IMR-90 (cell line): ENCODE data around the gene BACH1. TPM values are rescaled to one million over a fixed set of nuclear protein-coding genes. Genes with fewer than 3 reads are reported as not detected.

Source experiments
- ATAC-seq: fragments of 200-7000 bp; cut with Tn5 transposase; 2 replicates; pipeline ENCODE4 v1.9.1; 2020; ENCODE audit warnings: low read depth, mild to moderate bottlenecking, moderate library complexity
- BruUV-seq: library from RNA; stranded (reverse); fragments of 400-500 nt; replicated peaks from 2 replicates; lab custom pipeline; 2021; lab: Mats Ljungman, UMichigan
- CTCF ChIA-PET: fragments of 300-600 bp; formaldehyde crosslinking; extraction: SDS; loops from one replicate; lab custom pipeline; 2021; ENCODE audit warnings: antibody characterized with exemption; lab: Yijun Ruan, JAX
- POLR2A ChIA-PET: fragments of 300-600 bp; sonication (Branson Sonifier 250); formaldehyde crosslinking; loops from one replicate; lab custom pipeline; 2022; ENCODE audit warnings: antibody characterized with exemption; ENCODE audit not compliant: unreplicated experiment; lab: Charles Lee
- DNase-seq: peaks from one replicate; pipeline ENCODE4 v3.0.0; 2013
- H2AFZ ChIP-seq: replicated peaks from 2 replicates; pipeline ENCODE3; 2013; ENCODE audit warnings: low read length, mild to moderate bottlenecking; ENCODE audit not compliant: poor library complexity
- H2AK5ac ChIP-seq: 2 replicates; pipeline ENCODE4 v1.6.1; 2013; ENCODE audit warnings: low read depth, low read length, inconsistent platforms
- H2AK9ac ChIP-seq: replicated peaks from 2 replicates; pipeline ENCODE3; 2013; ENCODE audit warnings: mild to moderate bottlenecking, low read depth, low read length, moderate library complexity; ENCODE audit not compliant: poor library complexity
- H2BK120ac ChIP-seq: 2 replicates; pipeline ENCODE4 v1.6.1; 2013; ENCODE audit warnings: low read depth, low read length, inconsistent platforms
- H2BK15ac ChIP-seq: 3 replicates; pipeline ENCODE4 v1.6.1; 2013; ENCODE audit warnings: low read depth, low read length, inconsistent platforms
- H2BK20ac ChIP-seq: 2 replicates; pipeline ENCODE4 v1.6.1; 2013; ENCODE audit warnings: low read depth, mild to moderate bottlenecking, inconsistent platforms, low read length, moderate library complexity
- H2BK5ac ChIP-seq: 2 replicates; pipeline ENCODE4 v1.6.1; 2013; ENCODE audit warnings: mild to moderate bottlenecking, low read depth, low read length, inconsistent platforms; ENCODE audit not compliant: poor library complexity, severe bottlenecking
- H3K14ac ChIP-seq: replicated peaks from 2 replicates; pipeline ENCODE4 v1.6.1; 2013; ENCODE audit warnings: low read depth, low read length, inconsistent platforms
- H3K18ac ChIP-seq: 2 replicates; pipeline ENCODE4 v1.6.1; 2013; ENCODE audit warnings: low read depth, low read length, control low read depth
- H3K23ac ChIP-seq: 2 replicates; pipeline ENCODE4 v1.6.1; 2013; ENCODE audit warnings: low read depth, low read length, inconsistent platforms
- H3K27ac ChIP-seq: 2 replicates; pipeline ENCODE4 v1.5.1; 2013; ENCODE audit warnings: mild to moderate bottlenecking, control low read depth, low read length; ENCODE audit not compliant: insufficient read depth
- H3K27me3 ChIP-seq: 2 replicates; pipeline ENCODE4 v1.6.1; 2013; ENCODE audit warnings: low read length; ENCODE audit not compliant: control insufficient read depth, insufficient read depth
- H3K36me3 ChIP-seq: 2 replicates; pipeline ENCODE4 v1.6.1; 2013; ENCODE audit warnings: low read length, mixed read lengths; ENCODE audit not compliant: control insufficient read depth, insufficient read depth
- H3K4ac ChIP-seq: 2 replicates; pipeline ENCODE4 v1.6.1; 2013; ENCODE audit warnings: low read depth, low read length, inconsistent platforms
- H3K4me1 ChIP-seq: 2 replicates; pipeline ENCODE4 v1.6.1; 2013; ENCODE audit warnings: low read length, mixed read lengths; ENCODE audit not compliant: control insufficient read depth, insufficient read depth
- H3K4me2 ChIP-seq: 2 replicates; pipeline ENCODE4 v1.6.1; 2013; ENCODE audit warnings: low read depth, mild to moderate bottlenecking, control low read depth, low read length, moderate library complexity
- H3K4me3 ChIP-seq: 2 replicates; pipeline ENCODE4 v1.5.1; 2013; ENCODE audit warnings: low read depth, mild to moderate bottlenecking, control low read depth, low read length, moderate library complexity; ENCODE audit not compliant: insufficient read depth
- H3K56ac ChIP-seq: 2 replicates; pipeline ENCODE4 v1.6.1; 2013; ENCODE audit warnings: low read length, inconsistent platforms; ENCODE audit not compliant: insufficient read depth; ENCODE audit errors: extremely low read depth
- H3K79me1 ChIP-seq, 2 experiments: 2 replicates each; pipeline ENCODE4 v1.6.1; 2013; ENCODE audit warnings: low read length in 2 of 2, inconsistent platforms in 1 of 2, low read depth in 1 of 2
- H3K9ac ChIP-seq: 2 replicates; pipeline ENCODE4 v1.6.1; 2013; ENCODE audit warnings: low read depth, low read length, control low read depth
- H3K9me1 ChIP-seq: 2 replicates; pipeline ENCODE4 v1.6.1; 2013; ENCODE audit warnings: low read length, inconsistent platforms; ENCODE audit not compliant: insufficient read depth
- H3K9me3 ChIP-seq: 2 replicates; pipeline ENCODE4 v1.6.1; 2013; ENCODE audit warnings: low read length; ENCODE audit not compliant: control insufficient read depth, insufficient read depth
- H4K20me1 ChIP-seq: 2 replicates; pipeline ENCODE4 v1.6.1; 2013; ENCODE audit warnings: low read length, inconsistent platforms; ENCODE audit not compliant: insufficient read depth
- H4K5ac ChIP-seq: 2 replicates; pipeline ENCODE4 v1.6.1; 2013; ENCODE audit warnings: mild to moderate bottlenecking, low read depth, low read length, control low read depth
- H4K8ac ChIP-seq, 2 experiments: 2 replicates each; pipeline ENCODE4 v1.6.1; 2013; ENCODE audit warnings: low read depth in 2 of 2, low read length in 2 of 2, control low read depth in 1 of 2, inconsistent platforms in 1 of 2
- H4K91ac ChIP-seq: 2 replicates; pipeline ENCODE4 v1.6.1; 2013; ENCODE audit warnings: low read depth, low read length, inconsistent platforms; ENCODE audit not compliant: insufficient read depth
- BHLHE40 ChIP-seq: fragments of 150-350 bp; IDR thresholded peaks from 2 replicates; pipeline ENCODE4 v1.6.1; 2016; ENCODE audit warnings: mild to moderate bottlenecking, low read depth, low read length
- CEBPB ChIP-seq: IDR thresholded peaks from 2 replicates; pipeline ENCODE4 v1.6.1; 2012; ENCODE audit warnings: low read depth, low read length, improper control_type of control experiment
- CHD1 ChIP-seq: IDR thresholded peaks from 2 replicates; pipeline ENCODE4 v1.6.1; 2012; ENCODE audit warnings: low read depth, low read length, improper control_type of control experiment
- FOS ChIP-seq: fragments of 150-350 bp; IDR thresholded peaks from 2 replicates; pipeline ENCODE4 v1.6.1; 2016; ENCODE audit warnings: low read depth, low read length
- MAFK ChIP-seq: IDR thresholded peaks from 2 replicates; pipeline ENCODE4 v1.6.1; 2012; ENCODE audit warnings: low read depth, low read length, improper control_type of control experiment
- MAZ ChIP-seq: IDR thresholded peaks from 2 replicates; pipeline ENCODE4 v1.6.1; 2012; ENCODE audit warnings: low read depth, mild to moderate bottlenecking, low read length, improper control_type of control experiment, moderate library complexity, borderline replicate concordance
- MXI1 ChIP-seq: IDR thresholded peaks from 2 replicates; pipeline ENCODE4 v1.6.1; 2012; ENCODE audit warnings: low read depth, mild to moderate bottlenecking, low read length, moderate library complexity, borderline replicate concordance
- NFE2L2 ChIP-seq: fragments of 150-350 bp; IDR thresholded peaks from 2 replicates; pipeline ENCODE4 v1.6.1; 2016; ENCODE audit warnings: low read depth, mild to moderate bottlenecking, low read length
- POLR2A ChIP-seq: IDR thresholded peaks from 2 replicates; pipeline ENCODE4 v1.6.1; 2012; ENCODE audit warnings: mild to moderate bottlenecking, low read depth, low read length
- RAD21 ChIP-seq: IDR thresholded peaks from 2 replicates; pipeline ENCODE4 v1.6.1; 2012; ENCODE audit warnings: low read length, improper control_type of control experiment
- RCOR1 ChIP-seq: IDR thresholded peaks from 2 replicates; pipeline ENCODE4 v1.6.1; 2012; ENCODE audit warnings: mild to moderate bottlenecking, low read length, improper control_type of control experiment; ENCODE audit not compliant: insufficient replicate concordance
- RFX5 ChIP-seq: IDR thresholded peaks from 2 replicates; pipeline ENCODE4 v1.8.0; 2012; ENCODE audit warnings: low read depth, mild to moderate bottlenecking, low read length, moderate library complexity
- SMC3 ChIP-seq: fragments of 150-350 bp; IDR thresholded peaks from 2 replicates; pipeline ENCODE4 v1.6.1; 2016; ENCODE audit warnings: low read depth, mild to moderate bottlenecking, antibody characterized with exemption, low read length, moderate library complexity
- WGBS, 2 experiments: methylation state at CpG; one replicate each; pipeline versions ENCODE4 v1.1.5 to v1.1.7; 2013; ENCODE audit warnings: missing lambda C conversion rate in 2 of 2; ENCODE audit not compliant: insufficient read length in 1 of 2; ENCODE audit errors: extremely low coverage in 2 of 2; 5-methylcytosine and 5-hydroxymethylcytosine counted together
- dilution Hi-C: fragments of 300-500 bp; cut with HindIII; formaldehyde crosslinking; loops from one replicate; pipeline ENCODE4 v1.14.3; 2018; ENCODE audit warnings: low sequenced_read_pairs; ENCODE audit not compliant: unreplicated experiment
- in situ Hi-C: fragments of 300-500 bp; cut with MboI; formaldehyde crosslinking; loops from 3 replicates; pipeline ENCODE4 v1.14.3; 2019; ENCODE audit warnings: low sequenced_read_pairs, inconsistent platforms, mixed read lengths
- intact Hi-C: fragments of 100-400 bp; cut with micrococcal nuclease; formaldehyde crosslinking; loops from 2 replicates; pipeline ENCODE4 v1.10.0; 2022
- polyA plus RNA-seq, 3 experiments: library from polyadenylated mRNA; depleted of rRNA; stranded (reverse); fragments of >200 nt; gene quantifications; 2 replicates each; pipeline ENCODE4 v1.2.3, GENCODE V29; 2012; ENCODE audit warnings: low replicate concordance in 1 of 3
- total RNA-seq: library from RNA; depleted of rRNA; stranded (reverse); fragments of >200 nt; gene quantifications from 2 replicates; pipeline ENCODE4 v1.2.3, GENCODE V29; 2012
- TF ChIP-seq, protein P1 (sequence below): conservative IDR thresholded peaks from 2 replicates; pipeline ENCODE4 v1.5.1; 2012; ENCODE audit warnings: mild to moderate bottlenecking, low read depth, low read length, improper control_type of control experiment
- TF ChIP-seq, protein P2 (sequence below): fragments of 150-350 bp; IDR thresholded peaks from 2 replicates; pipeline ENCODE4 v1.6.1; 2016; ENCODE audit warnings: low read depth, mild to moderate bottlenecking, low read length, moderate library complexity, borderline replicate concordance
- TF ChIP-seq, protein P3 (sequence below): fragments of 150-350 bp; IDR thresholded peaks from 2 replicates; pipeline ENCODE4 v1.6.1; 2017; ENCODE audit warnings: mild to moderate bottlenecking, antibody characterized with exemption, low read length, low read depth

Gene BACH1
- total and polyA plus RNA-seq, 2 of the 4 experiments (the other 2 are of a cell fraction), result 23.1 to 108 TPM

DNA sequence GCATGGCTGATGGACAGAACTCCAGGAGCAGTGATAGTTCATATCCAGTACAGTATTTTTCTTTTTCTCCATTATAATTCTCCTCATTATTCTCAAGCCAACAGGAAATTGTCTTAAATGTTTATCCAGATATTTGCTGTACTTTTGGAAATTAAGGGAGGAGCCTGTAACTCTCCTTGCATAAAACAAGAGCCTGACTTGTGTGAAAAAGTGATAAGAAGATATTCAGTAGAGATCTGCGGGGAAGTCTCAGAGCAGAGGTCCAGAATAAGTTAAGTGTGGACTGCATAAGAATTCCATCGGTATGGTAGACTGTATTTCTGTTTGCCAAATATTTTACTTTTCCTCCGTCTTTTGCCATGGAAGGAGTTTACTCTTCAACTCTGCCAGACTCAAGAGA, 70.2 kb downstream of the BACH1 start:
- Histone ChIP-seq H3K4me1 (peaks cover 2% of the 10 kb centered on the region; the same call in 1 of the 2 replicates), H3K9ac (no peak overlapping the region), H2BK15ac (no peak overlapping the region), H3K56ac (no peak overlapping the region), H3K27me3 (no peaks in the 10 kb centered on the region), H4K20me1 (no peaks in the 10 kb centered on the region), H3K4me3 (no peak overlapping the region), H3K9me3 (peaks cover 4% of the 10 kb centered on the region; the same call in 1 of the 2 replicates), H3K4me2 (no peak overlapping the region), H2AK9ac (no peak overlapping the region), H3K79me1 (peaks cover 18 to 34% of the 10 kb centered on the region in 2 experiments; a peak in 3 of 4 replicates), H2BK5ac (no peak overlapping the region), H3K9me1 (0 out of 2 replicates have a peak, but pooled peaks cover 3% of the 10 kb centered on the region), H2BK120ac (no peak overlapping the region), H3K36me3 (peaks cover 12% of the 10 kb centered on the region), H3K23ac (no peak overlapping the region), H2BK20ac (no peak overlapping the region), H3K4ac (no peak overlapping the region), H3K27ac (no peak overlapping the region), H3K18ac (no peak overlapping the region), H2AK5ac (no peak overlapping the region), H3K14ac (no peak overlapping the region), H4K91ac (no peak overlapping the region), H2AFZ (no peak overlapping the region), H4K8ac (no peak overlapping the region), H4K5ac (no peak overlapping the region)
- CTCF ChIA-PET, result no interaction called here
- BruUV-seq, result no TSS peak
- dilution Hi-C loops, result no loop called here
- TF ChIP-seq BHLHE40 (no peak), POLR2A (no peak), RFX5 (no peak), RCOR1 (no peak), NFE2L2 (no peak), FOS (no peak), MXI1 (no peak), RAD21 (no peak), MAFK (no peak), CHD1 (no peak), CEBPB (no peak), MAZ (no peak), SMC3 (no peak)
- TF ChIP-seq, protein P1, sequence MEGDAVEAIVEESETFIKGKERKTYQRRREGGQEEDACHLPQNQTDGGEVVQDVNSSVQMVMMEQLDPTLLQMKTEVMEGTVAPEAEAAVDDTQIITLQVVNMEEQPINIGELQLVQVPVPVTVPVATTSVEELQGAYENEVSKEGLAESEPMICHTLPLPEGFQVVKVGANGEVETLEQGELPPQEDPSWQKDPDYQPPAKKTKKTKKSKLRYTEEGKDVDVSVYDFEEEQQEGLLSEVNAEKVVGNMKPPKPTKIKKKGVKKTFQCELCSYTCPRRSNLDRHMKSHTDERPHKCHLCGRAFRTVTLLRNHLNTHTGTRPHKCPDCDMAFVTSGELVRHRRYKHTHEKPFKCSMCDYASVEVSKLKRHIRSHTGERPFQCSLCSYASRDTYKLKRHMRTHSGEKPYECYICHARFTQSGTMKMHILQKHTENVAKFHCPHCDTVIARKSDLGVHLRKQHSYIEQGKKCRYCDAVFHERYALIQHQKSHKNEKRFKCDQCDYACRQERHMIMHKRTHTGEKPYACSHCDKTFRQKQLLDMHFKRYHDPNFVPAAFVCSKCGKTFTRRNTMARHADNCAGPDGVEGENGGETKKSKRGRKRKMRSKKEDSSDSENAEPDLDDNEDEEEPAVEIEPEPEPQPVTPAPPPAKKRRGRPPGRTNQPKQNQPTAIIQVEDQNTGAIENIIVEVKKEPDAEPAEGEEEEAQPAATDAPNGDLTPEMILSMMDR, result no peak
- TF ChIP-seq, protein P2, sequence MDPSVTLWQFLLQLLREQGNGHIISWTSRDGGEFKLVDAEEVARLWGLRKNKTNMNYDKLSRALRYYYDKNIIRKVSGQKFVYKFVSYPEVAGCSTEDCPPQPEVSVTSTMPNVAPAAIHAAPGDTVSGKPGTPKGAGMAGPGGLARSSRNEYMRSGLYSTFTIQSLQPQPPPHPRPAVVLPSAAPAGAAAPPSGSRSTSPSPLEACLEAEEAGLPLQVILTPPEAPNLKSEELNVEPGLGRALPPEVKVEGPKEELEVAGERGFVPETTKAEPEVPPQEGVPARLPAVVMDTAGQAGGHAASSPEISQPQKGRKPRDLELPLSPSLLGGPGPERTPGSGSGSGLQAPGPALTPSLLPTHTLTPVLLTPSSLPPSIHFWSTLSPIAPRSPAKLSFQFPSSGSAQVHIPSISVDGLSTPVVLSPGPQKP, result no peak
- TF ChIP-seq, protein P3, sequence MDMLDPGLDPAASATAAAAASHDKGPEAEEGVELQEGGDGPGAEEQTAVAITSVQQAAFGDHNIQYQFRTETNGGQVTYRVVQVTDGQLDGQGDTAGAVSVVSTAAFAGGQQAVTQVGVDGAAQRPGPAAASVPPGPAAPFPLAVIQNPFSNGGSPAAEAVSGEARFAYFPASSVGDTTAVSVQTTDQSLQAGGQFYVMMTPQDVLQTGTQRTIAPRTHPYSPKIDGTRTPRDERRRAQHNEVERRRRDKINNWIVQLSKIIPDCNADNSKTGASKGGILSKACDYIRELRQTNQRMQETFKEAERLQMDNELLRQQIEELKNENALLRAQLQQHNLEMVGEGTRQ, result no peak
- ATAC-seq, result no peak
- POLR2A ChIA-PET, result no interaction called here
- 100% methylated on average over 1 of the region's 3 CpGs; no CpG with 5 or more reads in 1 of the 2 experiments for WGBS, 2 experiments
- intact Hi-C loops, result no loop called here
- DNase-seq, result no peak
- in situ Hi-C loops, result no loop called here
